Gastrocnemius medialis (tissue), 4 donors: ENCODE results near the gene DIAPH3. TPM values are rescaled to one million over a fixed set of nuclear protein-coding genes. Genes with fewer than 3 reads are reported as not detected.

Source experiments
- ATAC-seq, 2 donors: fragments of 150-250 bp; one replicate each; pipeline ENCODE4 v1.9.1; 2016
- DNase-seq, 2 donors: peaks; one replicate each; pipeline ENCODE4 v3.0.0-alpha.2; 2019
- H3K27ac ChIP-seq, 4 donors: fragments of 200-600 bp; sonication (generic); 1 replicate in 1 of 4; 2 replicates in 3 of 4; pipeline ENCODE4 v1.5.1; 2016 to 2018; ENCODE audit warnings: mild to moderate bottlenecking in 2 of 4, moderate library complexity in 1 of 4
- H3K27me3 ChIP-seq, 3 donors: fragments of 200-600 bp; sonication (generic) in 2 of 3; 1 replicate in 1 of 3; 2 replicates in 2 of 3; pipeline versions ENCODE4 v1.5.1 to v1.6.0; 2016 to 2019; ENCODE audit warnings: mild to moderate bottlenecking in 1 of 3, moderate library complexity in 1 of 3
- H3K36me3 ChIP-seq, 2 donors: fragments of 200-600 bp; sonication (generic) in 1 of 2; one replicate each; pipeline ENCODE4 v1.5.1; 2017 to 2018
- H3K4me1 ChIP-seq, 2 donors: fragments of 200-600 bp; sonication (generic) in 1 of 2; one replicate each; pipeline ENCODE4 v1.5.1; 2016 to 2017; ENCODE audit warnings: mild to moderate bottlenecking in 2 of 2
- H3K4me3 ChIP-seq, 4 donors: fragments of 200-600 bp; sonication (generic) in 3 of 4; 1 replicate in 1 of 4; 2 replicates in 3 of 4; pipeline ENCODE4 v1.5.1; 2016 to 2019; ENCODE audit warnings: mild to moderate bottlenecking in 2 of 4
- H3K9me3 ChIP-seq, 3 donors: fragments of 200-600 bp; sonication (generic) in 2 of 3; 1 replicate in 1 of 3; 2 replicates in 2 of 3; pipeline ENCODE4 v1.5.1; 2016 to 2019
- POLR2A ChIP-seq, 2 donors: fragments of 450-650 bp; IDR thresholded peaks; one replicate each; pipeline ENCODE4 v1.6.1; 2017; ENCODE audit warnings: antibody characterized with exemption in 2 of 2, mild to moderate bottlenecking in 2 of 2, moderate library complexity in 2 of 2
- in situ Hi-C, 4 donors: fragments of 200-750 bp; cut with MboI; loops; one replicate each; pipeline versions ENCODE4 v1.15.0 to v1.8.0; 2017; ENCODE audit warnings: low sequenced_read_pairs in 4 of 4
- intact Hi-C: fragments of 100-400 bp; cut with DNase I; formaldehyde crosslinking; loops from one replicate; pipeline ENCODE4 v1.15.1; 2023; ENCODE audit warnings: low total_unique reads
- total RNA-seq, 4 donors: library from RNA; depleted of rRNA; stranded (reverse); fragments of >200 nt; gene quantifications; one replicate each; pipeline versions ENCODE4 v1.1.0 to v1.2.3, GENCODE V29; 2016
- TF ChIP-seq, protein P1 (sequence below), 5 experiments: fragments of 450-650 bp in 3 of 5; fragments of 200-600 bp in 2 of 5; sonication (generic) in 2 of 5; IDR thresholded peaks in 4 of 5; conservative IDR thresholded peaks in 1 of 5; 1 replicate in 4 of 5; 2 replicates in 1 of 5; pipeline ENCODE4 v1.5.1; 2016 to 2019; ENCODE audit warnings: antibody characterized with exemption in 5 of 5, mild to moderate bottlenecking in 3 of 5, moderate library complexity in 3 of 5

DIAPH3 gene
- total RNA-seq, 4 donors from 2014 or later = 0.13 TPM; not detected in 3

DNA sequence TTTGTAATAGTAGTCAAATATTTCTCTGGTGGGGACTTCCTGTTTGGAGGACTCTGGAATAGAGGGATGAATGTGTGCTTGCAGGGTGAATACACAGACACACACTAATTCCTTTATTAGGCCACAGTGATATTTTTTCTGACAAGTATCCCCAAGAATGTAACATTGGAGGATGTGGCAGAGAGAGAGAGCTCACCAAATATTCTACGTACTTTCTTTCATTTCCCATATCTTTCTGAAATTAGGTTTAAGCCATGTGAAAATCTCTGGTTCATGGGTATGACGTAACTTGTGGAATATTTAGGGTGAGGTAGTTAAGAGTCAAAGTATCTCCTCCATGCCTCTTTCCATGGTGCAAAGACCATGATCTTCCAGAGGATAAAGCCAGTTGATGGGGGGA is 463.4 kb downstream of the DIAPH3 start:
- in situ Hi-C loops = no loop called here
- no peaks in the 10 kb centered on the region for H3K9me3 ChIP-seq
- no peaks in the 10 kb centered on the region for H3K36me3 ChIP-seq
- ATAC-seq (no peak), DNase-seq (no peak)
- no peaks in the 10 kb centered on the region for H3K27me3 ChIP-seq
- H3K4me3 ChIP-seq = no peak overlapping the region
- H3K27ac ChIP-seq = no peak overlapping the region
- TF ChIP-seq, protein P1, sequence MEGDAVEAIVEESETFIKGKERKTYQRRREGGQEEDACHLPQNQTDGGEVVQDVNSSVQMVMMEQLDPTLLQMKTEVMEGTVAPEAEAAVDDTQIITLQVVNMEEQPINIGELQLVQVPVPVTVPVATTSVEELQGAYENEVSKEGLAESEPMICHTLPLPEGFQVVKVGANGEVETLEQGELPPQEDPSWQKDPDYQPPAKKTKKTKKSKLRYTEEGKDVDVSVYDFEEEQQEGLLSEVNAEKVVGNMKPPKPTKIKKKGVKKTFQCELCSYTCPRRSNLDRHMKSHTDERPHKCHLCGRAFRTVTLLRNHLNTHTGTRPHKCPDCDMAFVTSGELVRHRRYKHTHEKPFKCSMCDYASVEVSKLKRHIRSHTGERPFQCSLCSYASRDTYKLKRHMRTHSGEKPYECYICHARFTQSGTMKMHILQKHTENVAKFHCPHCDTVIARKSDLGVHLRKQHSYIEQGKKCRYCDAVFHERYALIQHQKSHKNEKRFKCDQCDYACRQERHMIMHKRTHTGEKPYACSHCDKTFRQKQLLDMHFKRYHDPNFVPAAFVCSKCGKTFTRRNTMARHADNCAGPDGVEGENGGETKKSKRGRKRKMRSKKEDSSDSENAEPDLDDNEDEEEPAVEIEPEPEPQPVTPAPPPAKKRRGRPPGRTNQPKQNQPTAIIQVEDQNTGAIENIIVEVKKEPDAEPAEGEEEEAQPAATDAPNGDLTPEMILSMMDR (IDR thresholded peaks at IDR 0.05 in 4 of 5, conservative IDR thresholded peaks at IDR 0.05 in 1 of 5) = no peak
- TF ChIP-seq POLR2A (IDR thresholded peaks at IDR 0.05) = no peak
- no peaks in the 10 kb centered on the region for H3K4me1 ChIP-seq
- intact Hi-C loops = no loop called here

DNA sequence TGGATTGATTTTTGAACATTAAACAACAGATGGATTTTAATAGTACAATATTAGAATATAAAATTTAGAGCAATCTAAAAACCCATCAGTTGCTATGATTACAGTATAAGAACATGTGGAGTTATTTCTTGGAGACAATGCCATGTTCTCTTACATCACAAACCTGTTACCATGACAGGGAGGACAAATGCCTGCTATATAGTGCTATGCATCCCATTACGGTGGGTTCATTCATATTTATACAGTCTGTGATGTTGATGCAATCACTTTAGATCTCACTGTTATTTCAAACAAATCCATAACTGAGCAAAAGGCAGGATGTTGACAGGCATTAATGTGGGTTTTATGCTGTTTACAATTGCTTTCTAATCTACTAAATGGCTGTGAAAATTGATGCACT is 467.5 kb downstream of the DIAPH3 start:
- Histone ChIP-seq H3K4me3 (no peak overlapping the region), H3K27me3 (no peaks in the 10 kb centered on the region), H3K36me3 (no peaks in the 10 kb centered on the region), H3K9me3 (no peaks in the 10 kb centered on the region), H3K4me1 (no peaks in the 10 kb centered on the region), H3K27ac (no peak overlapping the region)
- in situ Hi-C loops (loop anchor here in 1 of 4 donors (25.0 kb wide), 1 partner anchor 741 kb away; no protein-coding TSS in a partner anchor), intact Hi-C loops (no loop called here)
- DNase-seq (no peak), ATAC-seq (no peak)
- no peak for TF ChIP-seq POLR2A (IDR thresholded peaks at IDR 0.05)
- TF ChIP-seq, protein P1 (IDR thresholded peaks at IDR 0.05 in 4 of 5, conservative IDR thresholded peaks at IDR 0.05 in 1 of 5) = no peak

DNA sequence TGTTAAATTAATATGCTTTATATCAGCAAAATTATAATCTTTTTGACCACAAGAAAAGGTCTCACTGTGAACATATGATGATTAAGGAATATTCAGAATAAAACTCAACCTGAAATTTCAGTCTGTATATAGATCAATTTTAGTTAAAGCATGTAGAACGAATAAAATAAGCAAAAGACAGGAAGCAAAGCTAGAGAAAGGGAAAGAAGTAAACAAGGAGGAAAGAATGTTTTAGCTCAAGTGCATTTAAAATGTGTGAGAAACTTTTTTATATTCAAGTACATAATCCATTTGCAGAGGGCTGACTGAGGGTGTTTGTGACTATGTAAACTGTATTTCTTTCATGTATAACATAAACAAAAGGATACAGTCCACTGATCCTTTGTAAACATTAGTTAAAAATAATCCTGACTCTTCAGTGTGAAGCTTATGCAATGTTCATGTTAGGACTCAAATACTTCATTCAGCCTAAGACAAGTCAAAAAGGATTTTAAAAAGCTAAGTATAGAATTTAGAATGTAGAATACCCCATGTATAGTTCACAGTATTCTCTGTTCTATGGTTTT is 472.1 kb downstream of the DIAPH3 start:
- no peaks in the 10 kb centered on the region for H3K4me1 ChIP-seq
- DNase-seq (no peak), ATAC-seq (no peak)
- no peaks in the 10 kb centered on the region for H3K27me3 ChIP-seq
- H3K36me3 ChIP-seq = no peaks in the 10 kb centered on the region
- in situ Hi-C loops (loop anchor here in 1 of 4 donors (25.0 kb wide), 1 partner anchor 746 kb away; no protein-coding TSS in a partner anchor), intact Hi-C loops (no loop called here)
- H3K4me3 ChIP-seq = no peak overlapping the region
- no peaks in the 10 kb centered on the region for H3K9me3 ChIP-seq
- H3K27ac ChIP-seq = no peak overlapping the region
- TF ChIP-seq, protein P1 (IDR thresholded peaks at IDR 0.05 in 4 of 5, conservative IDR thresholded peaks at IDR 0.05 in 1 of 5) = no peak
- no peak for TF ChIP-seq POLR2A (IDR thresholded peaks at IDR 0.05)

DNA sequence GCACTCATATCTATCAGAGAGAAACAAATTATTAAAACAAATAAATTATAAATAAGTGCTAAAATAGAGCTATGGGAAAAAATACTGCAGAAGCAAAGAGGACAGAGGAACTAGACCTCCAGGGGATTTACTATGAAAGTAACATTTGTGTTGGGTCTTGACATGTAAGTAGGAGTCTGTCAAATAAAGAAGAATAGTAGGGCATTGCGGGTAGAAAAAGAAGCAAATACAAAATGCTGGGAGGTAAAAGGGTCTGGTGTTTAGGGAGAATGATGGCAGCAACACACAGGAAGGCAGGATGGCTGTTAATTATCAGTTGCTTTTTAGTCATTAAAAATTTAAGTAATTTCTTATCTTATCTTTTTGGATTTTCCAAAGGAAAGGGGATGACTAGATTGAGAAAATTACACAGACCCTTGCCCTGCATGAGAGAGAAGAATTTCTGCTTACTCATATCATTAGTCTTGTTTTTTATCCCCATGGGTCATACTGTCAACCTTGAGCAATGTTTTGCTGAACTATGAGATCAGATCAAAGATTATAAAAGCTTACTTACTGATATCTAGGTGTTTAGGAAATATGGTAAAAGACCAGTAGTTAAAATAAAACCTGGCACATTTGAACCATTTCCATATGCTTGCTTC is 472.7 kb downstream of the DIAPH3 start:
- Histone ChIP-seq H3K9me3 (no peaks in the 10 kb centered on the region), H3K36me3 (no peaks in the 10 kb centered on the region), H3K27ac (no peak overlapping the region), H3K27me3 (no peaks in the 10 kb centered on the region), H3K4me1 (no peaks in the 10 kb centered on the region), H3K4me3 (no peak overlapping the region)
- no peak for ATAC-seq
- TF ChIP-seq, protein P1 (IDR thresholded peaks at IDR 0.05 in 4 of 5, conservative IDR thresholded peaks at IDR 0.05 in 1 of 5) = no peak
- TF ChIP-seq POLR2A (IDR thresholded peaks at IDR 0.05) = no peak
- intact Hi-C loops = no loop called here
- DNase-seq = no peak
- in situ Hi-C loops = loop anchor here in 1 of 4 donors (25.0 kb wide), 1 partner anchor 746 kb away; no protein-coding TSS in a partner anchor
